ENCODE results near the gene DYSF.
A peak's percentile ranks its signal among the peaks of the same experiment; 100 is the strongest.

The DYSF gene

GRCh38 chr2:71505086-71505769, 51.9 kb downstream of the DYSF start:
- DNase-seq, result no peak

DNA sequence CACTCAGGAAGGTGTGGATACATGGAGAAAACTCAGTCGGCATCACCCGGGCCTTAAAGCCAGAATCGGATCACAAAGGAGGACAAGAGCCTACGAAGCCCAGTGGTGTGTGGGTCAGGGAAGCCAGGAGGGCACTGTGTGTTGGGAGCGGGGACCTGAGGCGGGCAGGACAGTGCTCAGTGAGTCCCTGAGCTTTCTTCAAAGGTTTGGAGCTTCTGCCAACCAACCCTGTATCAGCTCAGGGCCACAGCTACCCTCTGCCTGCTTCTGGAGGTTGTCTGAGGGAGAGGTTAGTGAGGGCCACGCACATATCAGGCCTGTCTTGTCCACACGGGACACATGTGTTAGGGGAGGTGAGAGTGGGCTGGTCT, 52.4 kb downstream of the DYSF start:
- no peak for DNase-seq

DNA sequence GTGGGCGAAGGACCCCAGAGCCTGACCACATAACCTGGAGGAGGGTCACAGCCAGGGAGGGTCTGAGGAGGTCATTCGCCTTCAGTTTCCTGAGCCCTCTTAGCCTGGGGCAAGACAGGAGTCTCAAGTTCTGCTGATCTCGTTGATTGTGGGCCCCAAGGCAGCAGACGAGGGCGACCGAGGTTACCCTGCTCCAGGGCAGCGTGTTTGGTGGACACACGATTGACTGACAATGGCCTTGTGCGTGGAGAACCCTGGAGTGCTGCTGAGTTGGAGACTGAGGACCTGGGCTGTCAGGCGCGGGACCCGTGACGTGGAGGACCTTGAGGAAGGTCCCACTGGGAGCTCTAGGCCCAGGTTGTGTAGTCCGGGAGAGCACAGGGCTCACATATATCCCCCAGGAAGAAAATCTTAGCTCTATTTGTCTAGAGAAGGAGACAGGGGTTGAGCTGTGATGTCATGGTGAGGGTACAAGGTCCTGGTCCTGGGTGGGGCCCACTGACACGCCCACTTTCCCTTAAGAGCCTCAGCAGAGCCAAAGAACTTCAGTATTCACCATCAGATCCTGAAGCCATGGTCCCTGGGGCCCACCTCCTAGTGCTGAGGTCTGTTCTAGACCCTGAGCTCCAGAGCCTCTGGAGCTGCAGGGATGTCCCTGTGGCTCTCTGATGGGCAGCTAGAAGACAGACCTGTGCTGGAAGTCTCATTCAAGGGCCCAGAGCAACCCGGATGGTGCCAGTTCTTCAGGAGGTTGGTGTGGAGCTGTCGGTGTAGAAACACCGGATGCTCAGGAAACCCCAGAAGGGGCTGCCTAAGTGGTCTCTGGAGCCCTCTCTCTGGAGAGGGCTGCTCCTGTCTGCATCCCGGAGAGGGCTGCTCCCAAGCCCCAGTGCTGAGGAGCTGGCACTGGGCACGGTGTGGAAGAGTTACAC, 53.1 kb downstream of the DYSF start:
- DNase-seq, result no peak

DNA sequence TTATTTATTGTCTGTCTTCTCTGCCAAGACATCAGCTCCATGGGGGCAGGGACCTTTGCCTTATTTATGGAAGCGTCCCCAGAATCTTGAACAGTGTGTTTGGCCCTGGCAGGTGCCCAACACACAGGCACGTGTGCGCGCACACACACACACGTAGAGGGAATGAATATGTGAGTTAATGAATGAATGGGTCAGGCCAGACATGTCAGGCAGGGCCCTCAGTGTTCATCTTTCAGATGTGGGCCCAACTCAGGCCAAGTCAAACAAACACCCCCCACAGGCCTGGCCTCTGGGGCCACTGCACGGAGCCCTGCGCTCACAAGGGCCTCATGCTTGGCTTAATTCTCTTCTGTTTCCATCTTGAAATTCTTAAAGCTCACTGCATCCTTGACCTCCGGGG, 54.1 kb downstream of the DYSF start:
- DNase-seq, result no peak

DNA sequence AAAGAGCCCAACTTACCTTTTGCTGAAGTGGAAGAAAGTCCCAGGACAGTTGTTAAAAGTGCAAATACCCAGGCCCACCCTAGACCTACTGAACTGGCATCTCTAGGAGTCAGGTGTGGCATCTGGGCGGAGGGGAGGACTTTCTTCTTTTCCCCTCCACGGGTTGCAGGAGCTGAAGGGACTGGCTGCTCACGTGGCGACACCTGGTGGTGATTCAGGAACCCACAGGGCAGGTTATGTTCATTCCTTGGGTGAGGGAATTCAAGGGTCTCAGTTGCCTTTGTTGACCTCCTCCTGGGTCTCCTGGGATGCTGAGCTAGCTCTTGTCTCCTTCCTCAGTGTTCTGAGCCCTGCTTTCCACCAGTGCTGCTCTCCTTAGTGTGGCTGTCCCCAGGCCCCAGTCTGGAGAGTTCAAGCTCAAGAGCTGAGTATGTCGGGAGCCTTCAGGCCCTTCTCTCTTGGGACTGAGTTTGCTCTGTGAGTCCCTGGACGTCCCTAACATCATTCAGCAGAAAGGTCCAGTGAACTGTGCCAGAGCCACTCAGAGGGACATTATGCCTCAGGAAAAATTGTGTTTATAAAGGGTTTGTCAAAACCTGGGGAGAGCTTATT, 56.9 kb downstream of the DYSF start:
- DNase-seq, result peak; percentile 60

DNA sequence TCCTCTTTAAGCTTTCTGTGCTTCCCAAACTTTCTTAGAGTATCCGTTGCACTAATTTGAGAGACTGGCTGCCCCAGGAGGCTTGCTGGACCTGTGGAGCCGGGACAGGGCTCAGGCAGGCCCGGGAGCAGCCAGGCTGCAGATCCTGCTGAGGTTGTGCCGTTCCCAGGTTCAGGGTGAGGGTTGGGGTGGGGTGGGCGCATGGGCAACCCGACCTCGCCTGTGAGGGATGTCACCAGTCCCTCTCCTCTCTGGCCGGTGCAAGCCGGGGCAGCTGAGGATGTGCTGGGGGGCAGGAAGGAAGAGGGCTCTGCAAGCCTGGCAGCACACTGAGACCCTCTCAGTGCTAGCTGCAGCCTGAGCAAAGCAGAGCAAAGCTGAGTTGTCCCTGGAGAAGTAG, 57.6 kb downstream of the DYSF start:
- no peak for DNase-seq

GRCh38 chr2:71511776-71512175, 58.4 kb downstream of the DYSF start:
- no peak for DNase-seq

- no peak for DNase-seq
These were observed 59.0 kb downstream of the DYSF start for GRCh38 chr2:71512386-71512785.

- DNase-seq, result no peak
These were observed 59.7 kb downstream of the DYSF start for GRCh38 chr2:71513096-71513495.

DNA sequence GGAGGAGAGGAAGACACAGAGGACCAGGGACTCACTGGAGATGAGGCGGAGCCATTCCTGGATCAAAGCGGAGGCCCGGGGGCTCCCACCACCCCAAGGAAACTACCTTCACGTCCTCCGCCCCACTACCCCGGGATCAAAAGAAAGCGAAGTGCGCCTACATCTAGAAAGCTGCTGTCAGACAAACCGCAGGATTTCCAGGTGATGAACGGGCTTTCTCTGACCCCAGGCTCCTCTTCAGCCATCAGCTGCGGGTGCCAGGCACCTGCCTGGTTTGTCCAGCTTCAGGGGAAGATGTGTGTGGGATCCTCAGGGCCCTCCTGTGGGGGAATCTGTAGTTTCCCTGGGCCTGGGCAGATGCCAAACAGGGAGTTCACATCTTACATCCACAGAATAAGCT, 60.4 kb downstream of the DYSF start:
- no peak for DNase-seq

DNA sequence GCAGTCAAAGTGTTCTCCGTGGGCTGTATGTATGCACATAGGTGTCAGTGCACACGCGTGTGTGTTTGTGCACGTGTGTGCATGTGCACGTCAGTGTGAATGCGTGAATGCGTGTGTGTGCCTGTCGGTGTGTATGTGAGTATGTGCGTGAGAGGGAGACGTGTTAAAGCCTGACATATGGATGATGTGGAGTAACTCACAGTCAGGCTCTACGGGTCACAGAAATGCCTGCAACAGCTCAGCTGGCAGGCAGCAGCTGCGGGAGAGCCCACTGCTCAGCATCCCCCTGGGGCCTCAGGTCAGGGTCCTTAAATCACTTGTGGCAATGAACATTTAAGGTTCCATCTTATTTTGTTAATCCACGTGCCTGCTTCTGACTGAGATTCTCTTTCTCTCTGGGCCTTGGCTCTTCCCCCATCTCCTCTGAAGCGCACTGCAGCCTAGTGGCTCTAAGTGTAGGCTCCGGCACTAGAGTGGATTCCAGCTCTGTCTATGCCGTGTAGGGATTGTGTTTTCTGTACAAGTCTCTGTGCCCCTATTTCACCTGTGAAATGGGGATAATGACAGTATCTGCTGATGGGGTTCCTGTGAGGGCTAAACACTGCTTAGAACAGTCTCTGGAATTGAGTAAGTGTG, 63.0 kb downstream of the DYSF start:
- DNase-seq, result no peak

- DNase-seq, result no peak
These were observed 64.5 kb downstream of the DYSF start for GRCh38 chr2:71517851-71518250.

GRCh38 chr2:71521436-71521950, 68.1 kb downstream of the DYSF start:
- DNase-seq, result no peak

DNA sequence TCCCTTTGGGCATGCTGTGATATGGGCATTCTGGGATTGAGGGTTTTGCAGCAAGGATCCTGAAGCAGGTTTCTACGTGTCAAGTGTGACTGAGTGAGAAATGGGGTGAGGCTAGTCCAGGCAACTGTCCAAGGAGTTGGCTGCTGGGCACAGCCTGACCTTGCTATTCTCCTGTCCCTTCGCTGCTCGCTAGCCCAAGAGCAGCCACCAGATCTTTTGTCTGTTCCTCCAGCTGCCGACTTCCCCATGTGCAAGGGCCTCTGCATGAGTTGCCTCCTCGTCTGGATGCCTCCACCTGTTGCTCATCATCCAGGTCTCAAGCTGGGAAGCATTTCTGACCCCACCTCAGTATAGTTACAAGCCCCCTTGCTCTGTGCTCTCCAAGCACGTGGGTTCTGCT, 71.1 kb downstream of the DYSF start:
- DNase-seq, result no peak

GRCh38 chr2:71526141-71526540, 72.8 kb downstream of the DYSF start:
- no peak for DNase-seq

DNA sequence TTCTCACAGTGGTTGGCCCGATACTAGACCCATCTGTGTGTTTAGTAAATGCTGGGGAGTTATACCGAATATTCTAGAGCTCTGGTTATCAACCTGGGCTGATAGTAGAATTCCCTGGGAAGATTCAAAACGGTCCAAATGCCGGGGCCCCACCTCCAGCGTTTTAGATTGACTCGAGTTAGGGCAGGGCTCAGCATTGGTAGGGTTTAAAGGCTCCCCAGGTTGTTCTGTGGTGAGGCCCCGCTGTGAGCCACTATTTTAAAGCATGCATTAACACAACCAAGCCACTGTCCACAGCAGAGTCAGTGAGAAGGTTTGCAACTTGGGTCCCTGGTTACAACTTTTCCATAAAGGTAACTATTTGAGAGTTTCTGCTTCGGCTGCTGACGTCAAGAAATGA, 73.6 kb downstream of the DYSF start:
- DNase-seq, result no peak

GRCh38 chr2:71528131-71528591, 74.8 kb downstream of the DYSF start:
- no peak for DNase-seq

- no peak for DNase-seq
These were observed 75.4 kb downstream of the DYSF start for GRCh38 chr2:71528749-71529148.

GRCh38 chr2:71530211-71530610, 76.8 kb downstream of the DYSF start:
- no peak for DNase-seq

- DNase-seq, result no peak
These were observed 77.4 kb downstream of the DYSF start for GRCh38 chr2:71530641-71531332.

DNA sequence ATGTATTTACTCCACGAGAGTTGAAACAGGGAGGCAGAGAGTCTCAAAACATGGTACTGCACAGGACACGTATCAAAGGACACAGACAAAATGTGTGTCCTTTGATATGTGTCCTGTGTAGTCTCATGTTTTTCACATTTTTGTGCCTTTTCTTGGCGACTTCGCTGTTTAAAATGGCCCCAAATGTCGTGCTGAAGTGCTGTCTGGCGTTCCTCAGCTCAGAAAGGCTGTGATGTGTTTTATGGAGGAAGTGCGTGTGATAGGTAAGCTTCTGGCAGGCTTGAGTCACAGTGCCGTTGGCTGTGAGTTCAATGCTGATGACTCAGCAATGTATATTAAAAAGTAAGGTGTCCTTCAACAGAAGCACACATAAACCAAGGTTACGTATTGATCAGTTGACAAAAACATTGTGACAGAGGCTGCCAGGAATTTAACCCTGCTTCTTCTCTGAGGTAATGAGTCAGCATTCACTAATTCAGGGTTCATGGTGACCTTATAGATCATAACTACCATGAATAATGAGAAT, 78.2 kb downstream of the DYSF start:
- no peak for DNase-seq

DNA sequence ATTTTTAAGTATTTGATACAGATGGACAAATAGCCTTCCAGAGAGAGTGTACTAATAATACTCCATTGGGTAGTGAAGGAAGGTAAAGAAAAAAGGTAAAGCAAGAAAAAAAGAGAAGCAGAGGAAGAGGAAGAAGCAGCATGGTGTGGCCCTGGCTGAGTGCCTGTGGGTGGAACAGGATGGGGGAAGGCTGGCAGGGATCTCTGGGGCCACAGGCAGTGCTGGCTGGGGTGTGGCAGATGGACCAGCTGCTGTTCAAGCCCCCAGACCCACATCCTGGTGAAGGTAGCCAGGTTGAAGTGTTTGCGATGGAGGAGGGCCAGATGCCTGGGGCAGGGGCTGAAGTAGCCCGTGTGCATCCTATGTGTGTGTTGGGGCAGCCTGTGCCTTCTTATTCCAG, 79.0 kb downstream of the DYSF start:
- DNase-seq, result no peak

Data from activated T-cell treated with anti-CD3 and anti-CD28 coated beads for 4 hours (primary cell).